ENCODE results near the gene C2orf74.

Gene C2orf74

DNA sequence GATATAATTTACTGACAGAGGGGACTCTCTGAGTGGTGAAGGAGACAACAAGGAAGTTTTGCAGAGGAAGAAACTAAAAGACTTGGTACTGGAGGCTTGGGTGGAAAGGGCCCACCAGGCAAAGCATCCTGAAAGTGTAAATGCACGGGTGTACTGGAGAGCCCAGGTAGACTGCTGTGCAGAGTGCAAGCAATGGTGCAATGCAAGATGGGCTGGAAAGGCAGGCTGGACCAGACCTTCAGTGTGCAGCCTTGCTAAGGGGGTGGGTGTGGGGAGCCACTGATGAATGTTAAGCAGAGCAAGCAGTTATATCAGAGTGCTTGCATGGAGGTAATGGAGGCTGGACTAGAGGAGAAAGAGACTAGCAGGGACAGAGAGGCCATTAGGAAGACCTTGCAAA, 10.7 kb downstream of the C2orf74 start:
- Histone ChIP-seq H3K27ac (no peak overlapping the region), H3K4me3 (no peak overlapping the region)
- peak; percentile 54 for DNase-seq (ENCODE audit: low spot score)
- TF ChIP-seq, protein P1, sequence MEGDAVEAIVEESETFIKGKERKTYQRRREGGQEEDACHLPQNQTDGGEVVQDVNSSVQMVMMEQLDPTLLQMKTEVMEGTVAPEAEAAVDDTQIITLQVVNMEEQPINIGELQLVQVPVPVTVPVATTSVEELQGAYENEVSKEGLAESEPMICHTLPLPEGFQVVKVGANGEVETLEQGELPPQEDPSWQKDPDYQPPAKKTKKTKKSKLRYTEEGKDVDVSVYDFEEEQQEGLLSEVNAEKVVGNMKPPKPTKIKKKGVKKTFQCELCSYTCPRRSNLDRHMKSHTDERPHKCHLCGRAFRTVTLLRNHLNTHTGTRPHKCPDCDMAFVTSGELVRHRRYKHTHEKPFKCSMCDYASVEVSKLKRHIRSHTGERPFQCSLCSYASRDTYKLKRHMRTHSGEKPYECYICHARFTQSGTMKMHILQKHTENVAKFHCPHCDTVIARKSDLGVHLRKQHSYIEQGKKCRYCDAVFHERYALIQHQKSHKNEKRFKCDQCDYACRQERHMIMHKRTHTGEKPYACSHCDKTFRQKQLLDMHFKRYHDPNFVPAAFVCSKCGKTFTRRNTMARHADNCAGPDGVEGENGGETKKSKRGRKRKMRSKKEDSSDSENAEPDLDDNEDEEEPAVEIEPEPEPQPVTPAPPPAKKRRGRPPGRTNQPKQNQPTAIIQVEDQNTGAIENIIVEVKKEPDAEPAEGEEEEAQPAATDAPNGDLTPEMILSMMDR (IDR thresholded peaks at IDR 0.05), result no peak

DNA sequence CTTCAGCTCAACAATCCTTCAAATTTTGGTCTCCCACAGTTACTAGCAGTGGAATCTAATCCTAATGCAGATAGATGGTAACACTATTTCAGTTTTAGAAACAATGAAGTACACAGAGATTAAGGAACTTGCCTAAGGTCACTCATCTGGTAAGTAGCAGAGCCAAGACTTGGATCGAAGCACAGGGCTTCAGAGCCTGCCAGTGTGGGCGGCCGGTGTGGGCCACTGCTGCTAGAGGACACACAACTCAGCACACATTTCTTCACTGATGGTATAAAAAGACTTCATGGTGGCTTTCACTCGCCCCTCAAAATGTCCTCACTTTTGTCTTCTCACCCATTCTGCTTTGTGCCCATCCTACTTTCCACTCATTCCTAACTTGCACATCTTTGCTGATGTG, 11.1 kb downstream of the C2orf74 start:
- TF ChIP-seq, protein P1 (IDR thresholded peaks at IDR 0.05), result no peak
- no peak overlapping the region for H3K27ac ChIP-seq
- H3K4me3 ChIP-seq, result no peak overlapping the region
- DNase-seq (ENCODE audit: low spot score), result peak; percentile 40

DNA sequence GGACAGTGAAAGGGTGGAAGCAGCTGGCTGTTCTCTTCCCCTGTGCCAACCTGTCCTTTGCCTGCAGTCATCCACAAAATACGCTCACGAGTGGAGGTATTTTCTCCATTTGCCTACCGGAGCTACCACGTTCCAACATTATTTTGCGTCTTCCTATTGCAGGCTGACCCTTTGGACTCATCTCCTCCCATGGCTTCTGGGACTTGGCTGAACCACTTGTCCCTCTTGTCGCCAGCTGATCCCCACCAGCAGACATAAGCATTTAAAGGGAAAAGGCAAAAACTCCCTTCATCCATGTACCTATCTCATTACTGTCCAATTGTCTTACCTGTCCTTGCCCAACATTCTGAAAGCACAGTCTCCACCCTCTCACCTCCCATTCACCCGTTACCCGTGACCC, 13.0 kb downstream of the C2orf74 start:
- Histone ChIP-seq H3K27ac (no peak overlapping the region), H3K4me3 (no peak overlapping the region)
- TF ChIP-seq, protein P1 (IDR thresholded peaks at IDR 0.05), result no peak
- peak; percentile 59 for DNase-seq (ENCODE audit: low spot score)

DNA sequence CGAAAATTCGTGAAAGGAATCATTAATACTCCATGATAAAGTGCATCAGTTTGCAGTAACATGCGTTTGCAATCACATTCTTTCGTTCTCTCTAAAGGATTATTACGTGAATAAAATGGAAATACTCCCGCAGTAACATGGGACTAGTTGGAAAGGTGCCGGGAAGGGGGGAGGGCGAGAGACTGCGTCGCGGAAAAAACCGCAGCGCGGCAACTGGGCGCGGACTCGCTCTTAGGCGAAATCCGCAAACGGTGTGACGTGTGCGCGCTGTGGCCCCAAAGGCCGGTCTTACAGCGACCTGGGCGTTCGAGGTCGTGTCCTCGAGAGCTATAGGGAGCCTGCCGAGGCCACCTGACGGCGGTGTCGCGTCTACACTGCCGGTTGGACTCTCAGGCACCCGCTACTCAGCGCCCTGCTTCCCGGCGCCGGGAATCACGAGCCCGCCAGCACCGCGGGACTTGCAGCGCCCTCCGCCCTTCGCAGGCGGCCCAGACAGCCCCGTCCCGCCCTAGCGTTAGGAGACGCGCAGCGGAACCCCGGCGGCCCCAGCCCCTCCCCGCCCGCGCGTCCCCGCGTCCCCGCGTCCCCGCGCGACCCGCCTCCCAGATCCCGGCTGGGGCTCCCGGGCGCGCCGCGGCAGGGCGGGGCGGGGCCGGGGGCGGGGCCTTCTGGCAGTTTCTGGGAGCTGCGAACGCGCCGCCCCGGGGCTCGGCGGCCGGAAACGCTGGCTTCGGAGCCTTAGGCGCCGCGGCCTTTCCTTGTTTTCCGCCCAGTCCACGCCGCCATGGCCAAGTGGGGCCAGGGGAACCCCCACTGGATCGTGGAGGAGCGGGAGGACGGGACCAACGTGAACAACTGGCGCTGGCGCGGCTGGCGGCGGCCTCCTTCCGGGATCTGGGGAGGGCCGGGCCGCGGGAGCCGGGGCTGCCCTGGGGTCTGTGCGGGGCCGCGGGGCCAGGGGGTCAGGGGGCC, 15.1 kb downstream of the C2orf74 start:
- Histone ChIP-seq H3K27ac (peak overlapping the region; percentile 96 to 99), H3K4me3 (peak overlapping the region; percentile 95)
- DNase-seq (ENCODE audit: low spot score), result peak; percentile 96
- TF ChIP-seq, protein P1 (IDR thresholded peaks at IDR 0.05), result no peak

DNA sequence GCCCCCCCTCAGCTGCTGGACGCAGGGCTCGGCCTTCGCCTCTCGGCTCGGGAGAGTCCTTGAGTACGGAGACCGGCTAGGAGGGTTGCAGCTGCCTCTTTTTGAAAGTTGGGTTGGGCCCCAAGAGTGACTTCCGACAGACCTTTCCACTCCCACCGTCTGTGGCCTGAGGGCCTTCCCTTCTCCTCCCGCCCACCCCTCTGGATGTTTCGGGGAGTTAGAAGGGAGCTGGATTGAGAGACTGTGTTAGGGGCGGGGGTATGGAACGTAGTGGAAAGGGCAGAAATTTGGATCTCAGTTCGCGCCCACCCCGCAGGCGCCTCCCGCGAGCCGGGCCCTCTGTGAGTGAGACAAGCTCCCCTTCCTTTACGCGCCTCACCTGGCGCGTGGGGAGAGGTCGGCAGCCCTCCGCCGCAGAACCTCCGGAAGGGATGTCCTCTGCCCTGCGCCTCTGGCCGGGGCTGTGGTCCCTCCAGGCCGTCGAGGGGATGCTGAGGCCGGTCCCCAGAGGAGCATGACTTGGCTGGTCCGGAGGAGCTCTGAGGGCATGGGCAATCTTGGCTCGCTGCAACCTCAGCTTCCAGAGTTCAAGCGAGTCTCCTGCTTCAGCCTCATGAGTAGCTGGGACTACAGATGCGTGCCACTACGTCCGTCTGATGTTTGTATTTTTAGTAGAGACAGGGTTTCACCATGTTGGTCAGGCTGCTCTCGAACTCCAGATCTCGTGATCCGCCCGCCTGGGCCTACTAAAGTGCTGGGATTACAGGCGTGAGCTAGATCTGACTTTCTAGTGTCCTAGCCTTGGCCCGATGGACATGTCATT, 15.9 kb downstream of the C2orf74 start:
- H3K4me3 ChIP-seq, result peak overlapping the region; percentile 95
- DNase-seq (ENCODE audit: low spot score), result peak; percentile 77
- peak overlapping the region; percentile 96 to 99 for H3K27ac ChIP-seq
- TF ChIP-seq, protein P1 (IDR thresholded peaks at IDR 0.05), result no peak

DNA sequence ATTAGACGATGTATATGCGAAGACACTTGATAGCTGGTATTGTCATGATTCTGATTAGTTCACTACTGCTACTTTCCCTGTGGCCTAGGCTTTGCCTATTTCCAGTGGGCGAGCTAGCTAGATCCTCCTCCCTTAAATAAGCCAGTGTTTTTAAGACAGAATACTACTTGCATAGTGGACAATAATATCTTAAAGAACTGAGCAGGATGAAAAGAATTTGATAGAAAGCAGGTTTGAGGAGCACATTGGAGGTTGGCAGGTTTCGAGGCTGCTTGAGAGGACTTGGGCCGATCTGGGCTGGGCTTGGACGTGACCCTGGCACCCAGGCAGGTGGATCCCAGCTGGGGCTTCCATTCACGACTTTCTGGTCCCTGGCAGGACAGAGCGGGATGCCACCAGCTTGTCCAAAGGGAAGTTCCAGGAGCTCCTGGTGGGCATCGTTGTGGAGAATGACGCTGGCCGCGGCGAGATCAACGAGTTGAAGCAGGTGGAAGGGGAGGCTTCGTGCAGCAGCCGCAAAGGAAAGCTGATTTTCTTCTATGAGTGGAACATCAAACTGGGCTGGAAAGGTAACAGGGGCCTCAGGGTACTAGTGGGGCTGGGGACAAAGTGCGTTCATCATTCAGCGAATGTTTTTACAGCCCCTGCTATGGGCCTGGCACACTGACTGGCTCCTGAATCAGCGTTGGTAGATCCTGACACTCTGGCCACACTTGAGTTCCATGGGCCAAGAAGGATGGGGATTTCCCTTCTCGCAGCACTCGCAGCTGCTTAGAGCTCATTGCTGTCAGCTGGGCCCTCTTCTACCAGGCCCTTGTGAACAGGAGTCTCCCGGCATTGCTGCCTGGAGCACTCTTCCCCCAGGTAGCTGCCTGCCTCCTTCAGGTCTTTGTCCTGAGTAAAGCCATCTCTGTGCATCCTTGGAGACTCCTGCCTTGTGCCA, 16.9 kb downstream of the C2orf74 start:
- H3K4me3 ChIP-seq, result peak overlapping the region; percentile 95
- peak overlapping the region; percentile 96 to 99 for H3K27ac ChIP-seq
- DNase-seq (ENCODE audit: low spot score), result peak; percentile 70
- TF ChIP-seq, protein P1 (IDR thresholded peaks at IDR 0.05), result no peak

Measured in coronary artery (tissue), 2 donors.